MG63 (cell line): ENCODE results near the gene NCOA7. TPM values are rescaled to one million over a fixed set of nuclear protein-coding genes. Genes with fewer than 3 reads are reported as not detected.
"Not testable (repeated sequence)": the region's sequence is repeated elsewhere in the genome, so short reads cannot be mapped to it uniquely, and the experiment has no call there.

ENCODE experiments used
- DNase-seq: peaks from one replicate; pipeline ENCODE4 v3.0.0-alpha.2; 2020
- H3K27me3 ChIP-seq: fragments of 250-450 bp; sonication (Bioruptor Pico); 2 replicates; pipeline ENCODE4 v1.5.1; 2020; ENCODE audit warnings: mild to moderate bottlenecking, moderate library complexity
- H3K36me3 ChIP-seq: fragments of 250-450 bp; sonication (Bioruptor Pico); 2 replicates; pipeline ENCODE4 v1.5.1; 2020; ENCODE audit warnings: mild to moderate bottlenecking, moderate library complexity
- H3K4me3 ChIP-seq: fragments of 250-450 bp; sonication (Bioruptor Pico); 2 replicates; pipeline ENCODE4 v1.5.1; 2020; ENCODE audit warnings: mild to moderate bottlenecking, moderate library complexity
- H3K9me3 ChIP-seq: fragments of 250-450 bp; sonication (Bioruptor Pico); 2 replicates; pipeline ENCODE4 v1.5.1; 2020; ENCODE audit warnings: mild to moderate bottlenecking, moderate library complexity
- total RNA-seq: library from RNA; depleted of rRNA; stranded (reverse); fragments of >200 nt; shearing (Covaris generic); gene quantifications from 2 replicates; pipeline ENCODE4 v1.2.3, GENCODE V29; 2014; ENCODE audit warnings: low replicate concordance

The NCOA7 gene
- total RNA-seq, 1 experiment from 2014 or later: 6.7 TPM

GRCh38 chr6:125924697-125925358 lies 134.1 kb downstream of the NCOA7 start:
- H3K36me3 ChIP-seq: peaks cover 9% of the 10 kb centered on the region; the same call in 1 of the 2 replicates
- H3K27me3 ChIP-seq: no peaks in the 10 kb centered on the region
- DNase-seq: no peak
- no peak overlapping the region for H3K4me3 ChIP-seq
- no peaks in the 10 kb centered on the region for H3K9me3 ChIP-seq

- no peaks in the 10 kb centered on the region for H3K27me3 ChIP-seq
- DNase-seq: no peak
- H3K4me3 ChIP-seq: no peak overlapping the region
- H3K36me3 ChIP-seq: peaks cover 9% of the 10 kb centered on the region; the same call in 1 of the 2 replicates
- H3K9me3 ChIP-seq: no peaks in the 10 kb centered on the region
Measured at GRCh38 chr6:125926711-125927110, 136.0 kb downstream of the NCOA7 start.

GRCh38 chr6:125927761-125928160 lies 137.0 kb downstream of the NCOA7 start:
- no peak overlapping the region for H3K4me3 ChIP-seq
- no peaks in the 10 kb centered on the region for H3K27me3 ChIP-seq

GRCh38 chr6:125930765-125931418 lies 140.1 kb downstream of the NCOA7 start:
- no peaks in the 10 kb centered on the region for H3K9me3 ChIP-seq
- no peaks in the 10 kb centered on the region for H3K27me3 ChIP-seq
- H3K36me3 ChIP-seq: no peaks in the 10 kb centered on the region
- H3K4me3 ChIP-seq: no peak overlapping the region
- DNase-seq: no peak

More at GRCh38 chr6:125927761-125928160, 137.0 kb downstream of the NCOA7 start:
- no peak for DNase-seq
- Histone ChIP-seq H3K36me3 (peaks cover 9% of the 10 kb centered on the region; the same call in 1 of the 2 replicates), H3K9me3 (no peaks in the 10 kb centered on the region)

- Histone ChIP-seq H3K36me3 (no peaks in the 10 kb centered on the region), H3K27me3 (no peaks in the 10 kb centered on the region), H3K9me3 (no peaks in the 10 kb centered on the region), H3K4me3 (no peak overlapping the region)
- no peak for DNase-seq
Measured at GRCh38 chr6:125931733-125932450, 141.1 kb downstream of the NCOA7 start.

GRCh38 chr6:125932451-125932795 lies 141.7 kb downstream of the NCOA7 start:
- no peak for DNase-seq
- Histone ChIP-seq H3K9me3 (no peaks in the 10 kb centered on the region), H3K36me3 (no peaks in the 10 kb centered on the region), H3K4me3 (no peak overlapping the region), H3K27me3 (no peaks in the 10 kb centered on the region)

- not testable (repeated sequence) for DNase-seq, H3K9me3 ChIP-seq
Measured at GRCh38 chr6:125935520-125935919, 144.8 kb downstream of the NCOA7 start.

GRCh38 chr6:125939026-125939425 lies 148.3 kb downstream of the NCOA7 start:
- no peaks in the 10 kb centered on the region for H3K9me3 ChIP-seq
- no peaks in the 10 kb centered on the region for H3K36me3 ChIP-seq
- no peak overlapping the region for H3K4me3 ChIP-seq
- no peaks in the 10 kb centered on the region for H3K27me3 ChIP-seq
- DNase-seq: no peak

More at GRCh38 chr6:125935520-125935919, 144.8 kb downstream of the NCOA7 start:
- not testable (repeated sequence) for H3K4me3 ChIP-seq, H3K36me3 ChIP-seq, H3K27me3 ChIP-seq

GRCh38 chr6:125939791-125940190 lies 149.0 kb downstream of the NCOA7 start:
- no peak for DNase-seq
- no peaks in the 10 kb centered on the region for H3K9me3 ChIP-seq
- H3K4me3 ChIP-seq: no peak overlapping the region
- no peaks in the 10 kb centered on the region for H3K27me3 ChIP-seq
- H3K36me3 ChIP-seq: no peaks in the 10 kb centered on the region

GRCh38 chr6:125940247-125941041 lies 149.7 kb downstream of the NCOA7 start:
- Histone ChIP-seq H3K27me3 (no peaks in the 10 kb centered on the region), H3K4me3 (no peak overlapping the region), H3K36me3 (no peaks in the 10 kb centered on the region), H3K9me3 (no peaks in the 10 kb centered on the region)
- DNase-seq: peak; percentile 18

- DNase-seq: no peak
- no peaks in the 10 kb centered on the region for H3K27me3 ChIP-seq
- no peak overlapping the region for H3K4me3 ChIP-seq
- no peaks in the 10 kb centered on the region for H3K9me3 ChIP-seq
- H3K36me3 ChIP-seq: no peaks in the 10 kb centered on the region
Measured at GRCh38 chr6:125942672-125943527, 152.1 kb downstream of the NCOA7 start.

- Histone ChIP-seq H3K36me3 (no peaks in the 10 kb centered on the region), H3K27me3 (no peaks in the 10 kb centered on the region), H3K4me3 (no peak overlapping the region), H3K9me3 (no peaks in the 10 kb centered on the region)
- no peak for DNase-seq
Measured at GRCh38 chr6:125943528-125944433, 153.0 kb downstream of the NCOA7 start.

- no peaks in the 10 kb centered on the region for H3K9me3 ChIP-seq
- no peak overlapping the region for H3K4me3 ChIP-seq
- no peak for DNase-seq
- no peaks in the 10 kb centered on the region for H3K36me3 ChIP-seq
- H3K27me3 ChIP-seq: no peaks in the 10 kb centered on the region
Measured at GRCh38 chr6:125944434-125944816, 153.7 kb downstream of the NCOA7 start.

- no peaks in the 10 kb centered on the region for H3K9me3 ChIP-seq
- DNase-seq: no peak
- no peaks in the 10 kb centered on the region for H3K27me3 ChIP-seq
- no peak overlapping the region for H3K4me3 ChIP-seq
- no peaks in the 10 kb centered on the region for H3K36me3 ChIP-seq
Measured at GRCh38 chr6:125944896-125945295, 154.1 kb downstream of the NCOA7 start.
